Measurements from ENCODE around the gene EPC1.
"Not testable (repeated sequence)": the region's sequence is repeated elsewhere in the genome, so short reads cannot be mapped to it uniquely, and the experiment has no call there.

Gene EPC1, protein sequence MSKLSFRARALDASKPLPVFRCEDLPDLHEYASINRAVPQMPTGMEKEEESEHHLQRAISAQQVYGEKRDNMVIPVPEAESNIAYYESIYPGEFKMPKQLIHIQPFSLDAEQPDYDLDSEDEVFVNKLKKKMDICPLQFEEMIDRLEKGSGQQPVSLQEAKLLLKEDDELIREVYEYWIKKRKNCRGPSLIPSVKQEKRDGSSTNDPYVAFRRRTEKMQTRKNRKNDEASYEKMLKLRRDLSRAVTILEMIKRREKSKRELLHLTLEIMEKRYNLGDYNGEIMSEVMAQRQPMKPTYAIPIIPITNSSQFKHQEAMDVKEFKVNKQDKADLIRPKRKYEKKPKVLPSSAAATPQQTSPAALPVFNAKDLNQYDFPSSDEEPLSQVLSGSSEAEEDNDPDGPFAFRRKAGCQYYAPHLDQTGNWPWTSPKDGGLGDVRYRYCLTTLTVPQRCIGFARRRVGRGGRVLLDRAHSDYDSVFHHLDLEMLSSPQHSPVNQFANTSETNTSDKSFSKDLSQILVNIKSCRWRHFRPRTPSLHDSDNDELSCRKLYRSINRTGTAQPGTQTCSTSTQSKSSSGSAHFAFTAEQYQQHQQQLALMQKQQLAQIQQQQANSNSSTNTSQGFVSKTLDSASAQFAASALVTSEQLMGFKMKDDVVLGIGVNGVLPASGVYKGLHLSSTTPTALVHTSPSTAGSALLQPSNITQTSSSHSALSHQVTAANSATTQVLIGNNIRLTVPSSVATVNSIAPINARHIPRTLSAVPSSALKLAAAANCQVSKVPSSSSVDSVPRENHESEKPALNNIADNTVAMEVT

DNA sequence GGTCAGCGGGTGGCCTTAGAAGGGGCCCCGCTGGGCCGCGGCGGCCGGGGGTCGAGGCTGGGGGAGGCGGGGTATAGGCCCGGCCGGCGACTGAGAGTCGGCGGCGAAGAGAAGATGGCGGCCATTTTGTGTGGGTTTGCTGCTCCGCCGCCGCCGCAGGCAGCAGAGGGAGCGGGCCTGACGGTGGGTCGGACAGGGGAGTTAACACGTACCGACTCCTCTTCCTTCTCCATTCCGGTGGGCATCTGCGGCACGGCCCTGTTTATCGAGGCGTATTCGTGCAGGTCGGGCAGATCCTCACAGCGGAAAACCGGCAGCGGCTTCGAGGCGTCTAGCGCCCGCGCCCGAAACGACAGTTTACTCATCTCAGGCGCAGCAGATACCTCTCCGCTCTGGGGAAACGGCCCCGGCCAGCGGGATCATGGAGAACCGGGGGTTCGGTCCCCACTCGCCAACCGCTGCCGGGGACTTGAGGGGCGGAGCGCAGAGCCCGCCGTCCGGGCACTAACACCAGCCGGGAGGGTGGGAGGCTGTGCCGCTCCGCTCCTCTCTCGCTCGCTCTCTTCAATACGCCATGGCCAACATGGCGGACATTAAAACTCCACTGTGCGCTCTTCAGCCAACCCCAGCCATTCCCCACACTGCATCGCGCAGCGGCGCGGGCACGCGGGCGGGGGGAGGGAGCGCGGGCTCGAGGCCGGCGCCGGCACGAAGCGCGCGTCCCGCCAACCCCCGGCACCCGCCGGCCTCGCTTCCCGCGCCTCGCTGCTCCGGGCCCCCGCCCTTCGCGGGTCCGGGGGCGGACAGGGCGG, at the start of gene EPC1:
TSS of gene EPC1 (minus strand) at position 608 of the 812 bp plus-strand sequence. CDS start at position 365, 243 bp downstream.
- Histone ChIP-seq H3K27ac (ENCODE audit: low read depth in 2 of 2, low read length in 2 of 2) (peak within 1 kb of the TSS; percentile 100), H3K27me3 (ENCODE audit: control insufficient read depth in 2 of 2, insufficient read depth in 2 of 2, low read length in 2 of 2) (no peaks in the 10 kb centered on the region), H3K36me3 (ENCODE audit: control insufficient read depth in 2 of 2, insufficient read depth in 2 of 2, low read length in 2 of 2) (peaks cover 2 to 6% of the 10 kb centered on the region in 2 donors), H3K4me1 (ENCODE audit: control insufficient read depth in 2 of 2, insufficient read depth in 2 of 2, low read length in 2 of 2) (peaks cover 31 to 39% of the 10 kb centered on the region in 2 donors), H3K9ac (ENCODE audit: low read depth in 1 of 2, low read length in 2 of 2) (peak within 1 kb of the TSS; percentile 100), H3K4me3 (ENCODE audit: low read length in 2 of 2) (peak within 1 kb of the TSS; percentile 98 to 100), H3K9me3 (ENCODE audit: control insufficient read depth in 2 of 2, low read length in 2 of 2) (no peaks in the 10 kb centered on the region)

DNA sequence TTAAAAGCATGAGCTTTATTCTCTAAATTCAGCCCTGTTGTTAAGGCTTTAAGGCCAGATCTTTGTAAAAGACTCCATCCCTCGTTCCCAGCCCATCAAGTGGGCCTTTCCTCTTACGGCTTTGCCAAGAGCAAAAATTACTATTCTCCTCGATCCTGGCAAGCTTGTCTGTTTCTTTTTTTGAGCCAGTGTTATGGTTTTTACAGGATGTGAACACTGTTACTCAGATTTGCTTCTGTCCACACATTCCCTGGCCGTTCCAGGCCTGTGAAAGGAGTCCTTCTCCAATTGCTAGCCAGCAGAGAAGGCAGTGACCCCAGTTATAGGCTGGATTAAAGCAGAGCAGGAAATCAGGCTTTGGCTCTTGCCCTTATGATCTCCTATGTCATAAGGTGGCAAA, 47.0 kb upstream of the EPC1 start:
- Histone ChIP-seq H3K4me3 (ENCODE audit: low read length in 2 of 2) (no peak overlapping the region), H3K36me3 (ENCODE audit: control insufficient read depth in 2 of 2, insufficient read depth in 2 of 2, low read length in 2 of 2) (no peaks in the 10 kb centered on the region), H3K27ac (ENCODE audit: low read depth in 2 of 2, low read length in 2 of 2) (no peak overlapping the region), H3K9me3 (ENCODE audit: control insufficient read depth in 2 of 2, low read length in 2 of 2) (no peaks in the 10 kb centered on the region), H3K27me3 (ENCODE audit: control insufficient read depth in 2 of 2, insufficient read depth in 2 of 2, low read length in 2 of 2) (no peaks in the 10 kb centered on the region), H3K4me1 (ENCODE audit: control insufficient read depth in 2 of 2, insufficient read depth in 2 of 2, low read length in 2 of 2) (no peaks in the 10 kb centered on the region), H3K9ac (ENCODE audit: low read depth in 1 of 2, low read length in 2 of 2) (no peak overlapping the region)

DNA sequence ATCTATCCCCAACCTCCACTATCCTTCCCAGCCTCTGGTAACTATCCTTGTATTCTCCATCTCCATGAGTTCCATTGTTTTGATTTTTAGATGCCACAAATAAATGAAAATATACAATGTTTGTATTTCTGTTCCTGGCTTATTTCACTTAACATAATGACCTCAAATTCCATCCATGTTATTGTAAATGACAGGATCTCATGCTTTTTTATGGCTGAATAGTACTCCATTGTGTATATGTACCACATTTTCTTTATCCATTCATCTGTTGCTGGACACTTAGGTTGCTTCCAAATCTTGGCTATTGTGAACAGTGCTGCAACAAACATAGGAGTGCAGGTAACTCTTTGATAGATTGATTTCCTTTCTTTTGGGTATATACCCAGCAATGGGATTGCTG, 45.3 kb upstream of the EPC1 start:
- not testable (repeated sequence) for H3K4me3 ChIP-seq (ENCODE audit: low read length in 2 of 2); H3K9me3 ChIP-seq (ENCODE audit: control insufficient read depth in 2 of 2, low read length in 2 of 2); H3K9ac ChIP-seq (ENCODE audit: low read depth in 1 of 2, low read length in 2 of 2); H3K4me1 ChIP-seq (ENCODE audit: control insufficient read depth in 2 of 2, insufficient read depth in 2 of 2, low read length in 2 of 2); H3K36me3 ChIP-seq (ENCODE audit: control insufficient read depth in 2 of 2, insufficient read depth in 2 of 2, low read length in 2 of 2); H3K27ac ChIP-seq (ENCODE audit: low read depth in 2 of 2, low read length in 2 of 2); H3K27me3 ChIP-seq (ENCODE audit: control insufficient read depth in 2 of 2, insufficient read depth in 2 of 2, low read length in 2 of 2)

DNA sequence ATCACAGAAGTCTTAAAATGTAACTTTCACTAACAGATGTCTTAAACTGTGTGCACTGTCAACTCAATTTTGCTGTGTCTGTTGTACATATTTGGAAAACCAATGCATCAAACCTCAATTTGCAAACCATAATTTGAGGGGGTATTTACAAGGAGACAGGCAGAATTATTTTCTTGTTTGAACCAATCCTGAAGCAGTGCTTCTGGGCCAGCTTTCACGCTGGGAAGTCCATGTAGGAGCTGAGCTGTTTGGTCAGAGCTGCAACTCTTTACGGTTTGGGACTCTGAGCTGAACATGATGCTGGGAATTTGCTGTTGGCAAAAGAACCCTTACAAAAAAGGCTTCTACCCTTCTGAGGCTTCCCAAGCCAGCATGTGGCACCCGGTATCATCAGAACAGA, 43.2 kb upstream of the EPC1 start:
- no peak overlapping the region for H3K27ac ChIP-seq (ENCODE audit: low read depth in 2 of 2, low read length in 2 of 2)
- H3K4me3 ChIP-seq (ENCODE audit: low read length in 2 of 2), result no peak overlapping the region
- H3K9me3 ChIP-seq (ENCODE audit: control insufficient read depth in 2 of 2, low read length in 2 of 2), result no peaks in the 10 kb centered on the region
- no peaks in the 10 kb centered on the region for H3K27me3 ChIP-seq (ENCODE audit: control insufficient read depth in 2 of 2, insufficient read depth in 2 of 2, low read length in 2 of 2)
- H3K4me1 ChIP-seq (ENCODE audit: control insufficient read depth in 2 of 2, insufficient read depth in 2 of 2, low read length in 2 of 2), result no peaks in the 10 kb centered on the region
- H3K9ac ChIP-seq (ENCODE audit: low read depth in 1 of 2, low read length in 2 of 2), result no peak overlapping the region
- no peaks in the 10 kb centered on the region for H3K36me3 ChIP-seq (ENCODE audit: control insufficient read depth in 2 of 2, insufficient read depth in 2 of 2, low read length in 2 of 2)

DNA sequence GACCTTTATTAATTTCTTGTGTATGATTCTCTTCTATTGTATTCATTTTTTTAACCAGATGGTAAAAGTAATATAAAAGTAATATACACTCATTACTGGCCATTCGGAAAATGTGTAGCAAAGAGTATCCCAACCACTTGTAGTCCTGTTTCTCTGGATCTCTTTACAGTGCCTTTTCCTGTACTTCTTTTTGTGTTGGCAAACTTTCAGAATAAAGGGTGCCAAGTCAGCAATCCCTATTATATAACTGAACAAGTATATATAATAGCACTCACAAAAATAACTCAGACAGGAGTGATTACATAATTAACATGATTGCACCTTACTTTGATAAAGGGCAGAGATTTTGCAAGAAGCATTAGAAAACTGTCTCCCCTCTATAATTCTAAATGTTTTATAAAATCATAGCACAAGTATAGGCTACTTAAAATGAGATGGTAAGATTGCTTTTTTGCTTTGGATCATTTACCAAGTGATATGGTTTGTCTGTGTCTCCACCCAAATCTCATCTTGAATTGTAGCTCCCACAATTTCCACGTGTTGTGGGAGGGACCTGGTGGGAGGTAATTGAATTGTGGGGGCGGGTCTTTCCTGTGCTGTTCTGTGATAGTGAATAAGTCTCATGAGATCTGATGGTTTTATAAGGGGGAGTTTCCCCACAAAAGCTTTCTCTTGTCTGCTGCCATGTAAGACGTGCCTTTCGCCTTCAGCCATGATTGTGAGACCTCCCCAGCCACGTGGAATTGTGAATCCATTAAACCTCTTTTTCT, 41.5 kb upstream of the EPC1 start:
- Histone ChIP-seq H3K4me3 (ENCODE audit: low read length in 2 of 2) (no peak overlapping the region), H3K27ac (ENCODE audit: low read depth in 2 of 2, low read length in 2 of 2) (no peak overlapping the region), H3K36me3 (ENCODE audit: control insufficient read depth in 2 of 2, insufficient read depth in 2 of 2, low read length in 2 of 2) (no peaks in the 10 kb centered on the region), H3K4me1 (ENCODE audit: control insufficient read depth in 2 of 2, insufficient read depth in 2 of 2, low read length in 2 of 2) (no peaks in the 10 kb centered on the region), H3K9ac (ENCODE audit: low read depth in 1 of 2, low read length in 2 of 2) (no peak overlapping the region), H3K27me3 (ENCODE audit: control insufficient read depth in 2 of 2, insufficient read depth in 2 of 2, low read length in 2 of 2) (no peaks in the 10 kb centered on the region), H3K9me3 (ENCODE audit: control insufficient read depth in 2 of 2, low read length in 2 of 2) (no peaks in the 10 kb centered on the region)

DNA sequence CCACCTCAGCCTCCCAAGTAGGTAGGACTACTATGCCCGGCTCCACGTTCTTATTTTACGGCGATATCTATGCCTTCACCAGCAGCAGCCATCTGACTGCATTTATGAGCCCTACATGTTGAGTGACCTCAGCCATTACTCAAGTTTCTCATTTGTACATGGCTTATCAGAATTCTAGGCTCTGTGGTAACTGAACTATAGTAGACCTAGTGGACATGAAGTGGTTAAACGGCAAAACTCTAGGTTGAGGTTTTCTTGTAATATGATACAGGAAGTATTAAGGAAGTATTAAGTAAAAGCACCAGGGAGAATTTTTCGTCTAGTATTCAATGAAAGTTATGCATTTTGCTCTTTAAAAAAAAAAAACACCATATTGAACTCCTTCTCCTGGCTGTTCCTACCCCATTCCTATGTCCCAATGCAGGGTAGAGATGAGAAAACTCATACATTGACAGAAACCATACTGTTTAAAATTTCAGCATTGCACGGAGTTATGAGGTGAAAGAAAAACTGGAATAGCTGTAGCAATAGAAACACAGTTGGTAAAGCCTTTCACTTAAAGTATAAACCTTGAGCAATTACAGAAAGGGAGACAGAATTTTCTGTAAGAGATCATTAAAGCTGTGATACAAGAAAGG, 39.8 kb upstream of the EPC1 start:
- no peak overlapping the region for H3K4me3 ChIP-seq (ENCODE audit: low read length in 2 of 2)
- no peak overlapping the region for H3K9ac ChIP-seq (ENCODE audit: low read depth in 1 of 2, low read length in 2 of 2)
- no peaks in the 10 kb centered on the region for H3K9me3 ChIP-seq (ENCODE audit: control insufficient read depth in 2 of 2, low read length in 2 of 2)
- H3K36me3 ChIP-seq (ENCODE audit: control insufficient read depth in 2 of 2, insufficient read depth in 2 of 2, low read length in 2 of 2), result no peaks in the 10 kb centered on the region
- H3K4me1 ChIP-seq (ENCODE audit: control insufficient read depth in 2 of 2, insufficient read depth in 2 of 2, low read length in 2 of 2), result peaks cover 0 to 3% of the 10 kb centered on the region in 2 donors
- H3K27ac ChIP-seq (ENCODE audit: low read depth in 2 of 2, low read length in 2 of 2), result no peak overlapping the region
- no peaks in the 10 kb centered on the region for H3K27me3 ChIP-seq (ENCODE audit: control insufficient read depth in 2 of 2, insufficient read depth in 2 of 2, low read length in 2 of 2)

DNA sequence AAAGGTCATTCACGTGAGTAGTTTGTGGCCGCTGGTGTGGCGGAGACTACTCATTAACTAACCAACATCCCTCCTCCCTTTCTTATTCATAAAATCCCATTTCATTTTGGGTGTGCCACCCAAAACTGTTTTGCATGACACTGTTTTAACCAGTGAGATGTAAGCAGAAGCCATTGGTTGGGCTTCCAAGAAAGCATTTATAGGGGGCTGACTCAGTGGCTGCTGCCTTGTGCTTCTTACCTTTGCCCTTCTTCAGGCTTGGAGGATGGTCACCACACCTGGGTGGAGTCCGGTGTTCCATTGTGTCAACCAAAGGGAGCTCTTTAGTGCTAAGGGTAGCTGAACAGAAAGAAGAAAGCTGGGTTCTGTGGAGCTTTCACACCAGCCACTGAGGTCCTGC, 37.2 kb upstream of the EPC1 start:
- H3K9ac ChIP-seq (ENCODE audit: low read depth in 1 of 2, low read length in 2 of 2), result no peak overlapping the region
- no peaks in the 10 kb centered on the region for H3K27me3 ChIP-seq (ENCODE audit: control insufficient read depth in 2 of 2, insufficient read depth in 2 of 2, low read length in 2 of 2)
- peaks cover 0 to 16% of the 10 kb centered on the region in 2 donors for H3K4me1 ChIP-seq (ENCODE audit: control insufficient read depth in 2 of 2, insufficient read depth in 2 of 2, low read length in 2 of 2)
- H3K27ac ChIP-seq (ENCODE audit: low read depth in 2 of 2, low read length in 2 of 2), result peak overlapping the region; percentile 29 to 52
- no peaks in the 10 kb centered on the region for H3K9me3 ChIP-seq (ENCODE audit: control insufficient read depth in 2 of 2, low read length in 2 of 2)
- H3K36me3 ChIP-seq (ENCODE audit: control insufficient read depth in 2 of 2, insufficient read depth in 2 of 2, low read length in 2 of 2), result no peaks in the 10 kb centered on the region
- no peak overlapping the region for H3K4me3 ChIP-seq (ENCODE audit: low read length in 2 of 2)

DNA sequence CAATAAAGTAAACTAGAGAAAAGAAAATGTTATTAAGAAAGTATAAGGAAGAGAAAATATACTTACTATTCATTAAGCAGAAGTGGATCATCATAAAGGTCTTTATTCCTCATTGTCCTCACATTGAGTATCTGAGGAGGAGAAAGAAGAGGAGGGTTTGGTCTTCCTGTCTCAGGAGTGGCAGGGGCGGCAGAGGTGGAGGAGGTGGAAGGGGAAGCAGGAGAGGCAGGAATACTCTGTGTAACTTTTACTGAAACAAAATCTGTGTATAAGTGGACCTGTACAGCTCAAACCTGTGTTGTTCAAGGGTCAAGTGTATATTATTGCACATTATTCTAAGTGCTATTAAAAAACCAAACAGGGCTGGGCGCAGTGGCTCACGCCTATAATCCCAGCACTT, 34.2 kb upstream of the EPC1 start:
- Histone ChIP-seq H3K9ac (ENCODE audit: low read depth in 1 of 2, low read length in 2 of 2) (no peak overlapping the region), H3K27me3 (ENCODE audit: control insufficient read depth in 2 of 2, insufficient read depth in 2 of 2, low read length in 2 of 2) (no peaks in the 10 kb centered on the region), H3K9me3 (ENCODE audit: control insufficient read depth in 2 of 2, low read length in 2 of 2) (no peaks in the 10 kb centered on the region), H3K4me1 (ENCODE audit: control insufficient read depth in 2 of 2, insufficient read depth in 2 of 2, low read length in 2 of 2) (peaks cover 3 to 23% of the 10 kb centered on the region in 2 donors), H3K27ac (ENCODE audit: low read depth in 2 of 2, low read length in 2 of 2) (peak overlapping the region; percentile 59 to 68), H3K4me3 (ENCODE audit: low read length in 2 of 2) (peak overlapping the region; percentile 44 to 96), H3K36me3 (ENCODE audit: control insufficient read depth in 2 of 2, insufficient read depth in 2 of 2, low read length in 2 of 2) (no peaks in the 10 kb centered on the region)

DNA sequence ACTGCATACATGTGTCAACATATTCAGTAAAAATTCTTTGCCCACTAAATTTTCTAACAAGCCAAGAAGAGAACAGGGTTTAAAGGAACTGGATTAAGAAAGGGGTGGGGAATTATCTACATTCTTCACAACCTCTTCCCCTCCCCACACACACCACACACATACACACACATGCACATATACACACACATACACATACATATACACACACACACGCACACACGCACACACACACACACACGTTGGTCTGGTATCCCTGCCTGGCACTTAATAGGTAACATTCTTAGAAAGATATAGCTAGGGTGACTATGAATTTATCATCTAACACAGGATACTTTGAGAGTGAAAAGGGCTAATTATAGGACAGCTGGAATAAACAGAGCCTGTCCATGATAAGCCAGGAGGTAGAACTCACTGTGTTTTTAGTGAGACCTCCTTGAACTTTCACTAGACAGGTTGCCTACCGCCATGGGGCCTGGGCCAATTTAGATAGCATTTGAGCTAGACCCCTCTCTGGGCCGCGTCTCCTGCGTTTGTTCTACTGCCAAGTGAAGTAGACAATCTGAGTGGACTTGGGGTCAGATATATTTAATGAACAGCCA, 33.1 kb upstream of the EPC1 start:
- H3K9me3 ChIP-seq (ENCODE audit: control insufficient read depth in 2 of 2, low read length in 2 of 2), result no peaks in the 10 kb centered on the region
- H3K27ac ChIP-seq (ENCODE audit: low read depth in 2 of 2, low read length in 2 of 2), result peak overlapping the region; percentile 86 to 94
- peak overlapping the region in 1 of 2 donors; percentile 91 for H3K9ac ChIP-seq (ENCODE audit: low read depth in 1 of 2, low read length in 2 of 2)
- H3K4me3 ChIP-seq (ENCODE audit: low read length in 2 of 2), result peak overlapping the region; percentile 86 to 96
- no peaks in the 10 kb centered on the region for H3K27me3 ChIP-seq (ENCODE audit: control insufficient read depth in 2 of 2, insufficient read depth in 2 of 2, low read length in 2 of 2)
- H3K36me3 ChIP-seq (ENCODE audit: control insufficient read depth in 2 of 2, insufficient read depth in 2 of 2, low read length in 2 of 2), result no peaks in the 10 kb centered on the region
- H3K4me1 ChIP-seq (ENCODE audit: control insufficient read depth in 2 of 2, insufficient read depth in 2 of 2, low read length in 2 of 2), result peaks cover 3 to 24% of the 10 kb centered on the region in 2 donors

All from mucosa of rectum (tissue), 2 donors.